Measurements from ENCODE around the gene HRH1. TPM values are rescaled to one million over a fixed set of nuclear protein-coding genes. Genes with fewer than 3 reads are reported as not detected.
A peak's percentile ranks its signal among the peaks of the same experiment; 100 is the strongest.

The HRH1 gene
- total RNA-seq, 2 donors from 2014 or later, result 17.7 to 48.3 TPM

DNA sequence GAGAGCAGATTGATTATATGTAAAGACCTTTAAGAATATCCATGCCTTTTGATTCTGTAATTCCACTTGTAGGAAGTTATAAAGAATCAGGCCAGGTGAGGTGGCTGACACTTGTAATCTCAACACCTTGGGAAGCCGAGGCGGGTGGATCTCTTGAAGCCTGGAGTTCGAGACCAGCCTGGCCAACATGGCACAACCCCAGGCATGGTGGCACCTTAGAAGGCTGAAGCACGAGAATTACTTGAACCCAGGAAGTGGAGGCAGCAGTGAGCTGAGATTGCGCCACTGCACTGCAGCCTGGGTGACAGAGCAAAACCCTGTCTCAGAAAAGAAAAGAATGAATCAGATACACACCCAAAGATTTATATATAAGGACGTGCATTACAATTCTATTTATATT lies 33.9 kb downstream of the HRH1 start:
- ATAC-seq (ENCODE audit: insufficient number of reproducible peaks, low FRiP score, low read depth) (no peak), DNase-seq (ENCODE audit: low spot score) (no peak)
- H3K36me3 ChIP-seq, result no peaks in the 10 kb centered on the region
- H3K27ac ChIP-seq, result no peak overlapping the region
- H3K9me3 ChIP-seq, result no peaks in the 10 kb centered on the region
- peaks cover 25 to 44% of the 10 kb centered on the region in 2 donors for H3K4me1 ChIP-seq (ENCODE audit: control insufficient read depth in 1 of 2, low read depth in 2 of 2)
- no peak overlapping the region for H3K4me3 ChIP-seq
- no peaks in the 10 kb centered on the region for H3K27me3 ChIP-seq (replicated peaks; ENCODE audit: insufficient read depth)
- TF ChIP-seq CTCF (IDR thresholded peaks at IDR 0.05), result no peak

- Histone ChIP-seq H3K27ac (peak overlapping the region; percentile 78 to 83), H3K9me3 (no peaks in the 10 kb centered on the region), H3K4me1 (ENCODE audit: control insufficient read depth in 1 of 2, low read depth in 2 of 2) (peaks cover 15 to 55% of the 10 kb centered on the region in 2 donors), H3K4me3 (peak overlapping the region; percentile 49), H3K27me3 (replicated peaks; ENCODE audit: insufficient read depth) (no peaks in the 10 kb centered on the region), H3K36me3 (no peaks in the 10 kb centered on the region)
- peak; percentile 24 for ATAC-seq (ENCODE audit: insufficient number of reproducible peaks, low FRiP score, low read depth)
- DNase-seq (ENCODE audit: low spot score), result no peak
- peak; percentile 10 for TF ChIP-seq CTCF (IDR thresholded peaks at IDR 0.05)
These were observed 40.9 kb downstream of the HRH1 start for GRCh38 chr3:11195201-11195600.

DNA sequence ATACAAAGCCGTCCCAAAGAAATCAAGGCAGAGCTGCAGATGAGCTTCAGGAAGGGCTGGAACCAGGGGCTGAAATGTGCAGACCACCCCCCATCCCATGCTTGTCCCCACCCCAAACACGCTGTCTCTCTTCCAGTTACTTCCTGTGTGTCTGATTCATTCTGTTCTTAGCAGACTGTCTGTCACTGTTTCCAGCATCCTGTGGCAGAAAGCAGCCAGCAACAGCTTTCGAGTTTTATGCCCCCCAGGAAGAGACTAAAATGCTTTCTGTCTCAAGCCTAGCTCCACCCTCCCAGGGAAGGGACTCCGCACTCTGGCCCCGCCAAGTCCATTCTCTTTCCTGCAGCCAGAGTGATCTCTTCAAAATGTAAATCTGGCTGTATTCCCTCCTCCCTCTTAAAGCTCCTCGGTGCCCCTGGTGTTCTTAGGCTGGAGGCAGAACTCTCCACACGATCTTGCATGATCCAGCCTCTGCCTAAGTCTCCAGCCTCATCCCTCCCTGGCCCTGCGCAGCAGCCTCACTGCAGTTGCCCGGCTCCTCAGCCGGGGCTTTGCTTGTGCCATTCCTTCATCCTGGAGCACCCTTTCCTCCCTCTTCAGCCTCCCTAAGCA lies 41.5 kb downstream of the HRH1 start:
- TF ChIP-seq CTCF (IDR thresholded peaks at IDR 0.05), result no peak
- DNase-seq (ENCODE audit: low spot score), result no peak
- H3K27me3 ChIP-seq (replicated peaks; ENCODE audit: insufficient read depth), result no peaks in the 10 kb centered on the region
- H3K4me3 ChIP-seq, result peak overlapping the region; percentile 49
- peak; percentile 48 for ATAC-seq (ENCODE audit: insufficient number of reproducible peaks, low FRiP score, low read depth)
- no peaks in the 10 kb centered on the region for H3K36me3 ChIP-seq
- peak overlapping the region; percentile 78 to 83 for H3K27ac ChIP-seq
- peaks cover 17 to 62% of the 10 kb centered on the region in 2 donors for H3K4me1 ChIP-seq (ENCODE audit: control insufficient read depth in 1 of 2, low read depth in 2 of 2)
- H3K9me3 ChIP-seq, result no peaks in the 10 kb centered on the region

DNA sequence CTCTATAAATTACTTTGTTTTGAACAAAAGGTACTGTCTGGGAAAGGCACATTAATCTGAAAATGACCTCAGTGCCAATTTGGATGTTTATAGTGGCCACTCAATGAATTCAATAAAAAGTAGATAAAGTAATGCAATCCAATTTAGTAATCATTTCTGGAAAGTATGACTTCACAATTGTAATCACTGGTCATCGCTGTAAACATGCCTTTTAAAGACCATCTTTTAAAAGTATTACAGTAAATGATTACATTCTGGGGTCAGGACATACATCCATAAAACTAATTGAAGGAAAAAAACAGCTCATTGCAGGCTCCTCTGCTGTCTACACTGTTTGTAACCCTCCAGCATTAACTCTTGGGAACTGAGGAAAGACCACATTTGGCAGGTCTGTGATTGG lies 43.2 kb downstream of the HRH1 start:
- Histone ChIP-seq H3K9me3 (no peaks in the 10 kb centered on the region), H3K27ac (peak overlapping the region; percentile 31 to 46), H3K27me3 (replicated peaks; ENCODE audit: insufficient read depth) (no peaks in the 10 kb centered on the region), H3K4me1 (ENCODE audit: control insufficient read depth in 1 of 2, low read depth in 2 of 2) (peaks cover 30 to 75% of the 10 kb centered on the region in 2 donors), H3K4me3 (no peak overlapping the region), H3K36me3 (no peaks in the 10 kb centered on the region)
- no peak for DNase-seq (ENCODE audit: low spot score)
- no peak for TF ChIP-seq CTCF (IDR thresholded peaks at IDR 0.05)
- ATAC-seq (ENCODE audit: insufficient number of reproducible peaks, low FRiP score, low read depth), result no peak

DNA sequence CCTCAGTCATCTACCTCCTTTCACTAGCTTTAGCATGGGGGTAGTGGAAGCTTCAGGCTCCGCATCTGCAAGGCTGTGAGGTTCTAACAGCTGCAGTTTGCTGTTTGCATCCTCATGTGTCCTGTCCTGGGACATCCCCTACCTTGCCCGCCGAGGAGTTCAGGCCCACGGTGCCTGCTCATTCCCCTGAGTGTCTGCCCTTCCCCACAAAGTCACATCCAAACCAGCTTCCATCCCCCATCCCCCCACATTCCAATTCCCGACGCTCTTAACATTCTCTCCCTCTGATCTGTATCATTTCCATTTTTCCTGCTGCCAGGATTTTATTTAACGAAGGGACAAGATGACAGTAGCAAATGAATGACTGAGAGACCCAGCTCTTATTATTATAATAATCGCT lies 43.8 kb downstream of the HRH1 start:
- no peak for ATAC-seq (ENCODE audit: insufficient number of reproducible peaks, low FRiP score, low read depth)
- Histone ChIP-seq H3K9me3 (no peaks in the 10 kb centered on the region), H3K27me3 (replicated peaks; ENCODE audit: insufficient read depth) (no peaks in the 10 kb centered on the region), H3K4me1 (ENCODE audit: control insufficient read depth in 1 of 2, low read depth in 2 of 2) (peaks cover 30 to 75% of the 10 kb centered on the region in 2 donors), H3K27ac (peak overlapping the region; percentile 31 to 46), H3K36me3 (no peaks in the 10 kb centered on the region), H3K4me3 (no peak overlapping the region)
- no peak for TF ChIP-seq CTCF (IDR thresholded peaks at IDR 0.05)
- DNase-seq (ENCODE audit: low spot score), result no peak

All from thoracic aorta (tissue), 2 donors.